K562 (cell line): ENCODE results near the gene KCTD19. TPM values are rescaled to one million over a fixed set of nuclear protein-coding genes. Genes with fewer than 3 reads are reported as not detected.

Source experiments
- CTCF ChIP-seq, 3 experiments: IDR thresholded peaks in 2 of 3; conservative IDR thresholded peaks in 1 of 3; 2 replicates each; pipeline ENCODE4 v1.5.1; 2011 to 2012; ENCODE audit warnings: low read length in 3 of 3, mild to moderate bottlenecking in 3 of 3, control low read depth in 2 of 3, improper control_type of control experiment in 1 of 3, inconsistent platforms in 1 of 3, low read depth in 1 of 3, mixed read lengths in 1 of 3, moderate library complexity in 1 of 3; ENCODE audit not compliant: insufficient read depth in 2 of 3
- DEAF1 ChIP-seq: fragments of 450-650 bp; formaldehyde crosslinking; IDR thresholded peaks from 2 replicates; pipeline ENCODE4 v1.4.0; 2020; ENCODE audit warnings: mild to moderate bottlenecking, moderate library complexity
- E4F1 ChIP-seq: fragments of 250-450 bp; sonication (Bioruptor Pico); IDR thresholded peaks from 2 replicates; pipeline ENCODE4 v1.5.0; 2021; ENCODE audit warnings: mild to moderate bottlenecking, borderline replicate concordance
- GABPB1 ChIP-seq: sonication (generic); formaldehyde crosslinking; IDR thresholded peaks from 2 replicates; pipeline ENCODE4 v1.8.0; 2022; ENCODE audit warnings: mild to moderate bottlenecking, missing genetic modification reagents
- MCM5 ChIP-seq: fragments of 450-650 bp; IDR thresholded peaks from 2 replicates; pipeline ENCODE4 v1.6.1; 2016; ENCODE audit warnings: low read depth
- RBM22 ChIP-seq: fragments of 200-400 bp; formaldehyde crosslinking; IDR thresholded peaks from 2 replicates; pipeline ENCODE4 v1.6.1; 2018; ENCODE audit warnings: low read length, low read depth; ENCODE audit not compliant: poor library complexity, severe bottlenecking
- RBM25 ChIP-seq: fragments of 200-400 bp; formaldehyde crosslinking; IDR thresholded peaks from 2 replicates; pipeline ENCODE4 v1.6.1; 2018; ENCODE audit warnings: low read length, low read depth, moderate library complexity; ENCODE audit not compliant: severe bottlenecking
- TAF15 ChIP-seq: fragments of 200-400 bp; formaldehyde crosslinking; IDR thresholded peaks from 2 replicates; pipeline ENCODE4 v1.6.1; 2017; ENCODE audit warnings: mild to moderate bottlenecking, low read depth, low read length, moderate library complexity
- TCF15 ChIP-seq: fragments of 250-450 bp; sonication (Bioruptor Pico); IDR thresholded peaks from 2 replicates; pipeline ENCODE4 v1.8.0; 2022; ENCODE audit warnings: moderate library complexity, mild to moderate bottlenecking, inconsistent platforms
- TSC22D4 ChIP-seq: fragments of 450-650 bp; IDR thresholded peaks from 2 replicates; pipeline ENCODE4 v1.6.1; 2016; ENCODE audit warnings: missing genetic modification characterization, missing biosample characterization, control low read depth
- USF1 ChIP-seq: sonication (generic); formaldehyde crosslinking; IDR thresholded peaks from 2 replicates; pipeline ENCODE4 v1.9.0; 2022; ENCODE audit warnings: mild to moderate bottlenecking, missing genetic modification reagents
- ZFP1 ChIP-seq: fragments of 450-650 bp; formaldehyde crosslinking; IDR thresholded peaks from 2 replicates; pipeline ENCODE4 v1.4.0; 2020; ENCODE audit warnings: mild to moderate bottlenecking, mixed read lengths
- polyA plus RNA-seq, 8 experiments: library from polyadenylated mRNA; depleted of rRNA in 4 of 8; stranded (reverse) in 5 of 8; unstranded in 3 of 8; fragments of >200 nt; fragmentation: Nextera tagmentation in 2 of 8; fragmentation: Illumina TruSeq in 1 of 8; extraction: Ambion mirVana in 2 of 8; extraction: Trizol in 1 of 8; gene quantifications; 2 replicates each; pipeline versions ENCODE4 v1.2.1 to v1.2.3, GENCODE V29; 2011 to 2014; ENCODE audit warnings: inconsistent platforms in 1 of 8, missing spikeins in 1 of 8
- total RNA-seq, 7 experiments: library from RNA; depleted of rRNA in 6 of 7; stranded (reverse); fragments of >200 nt in 6 of 7; fragmentation: Illumina TruSeq in 2 of 7; extraction: Trizol in 2 of 7; gene quantifications; 2 replicates each; pipeline versions ENCODE4 v1.2.1 to v1.2.3, GENCODE V29; 2011 to 2021; ENCODE audit warnings: low replicate concordance in 1 of 7

The KCTD19 gene
- total and polyA plus RNA-seq, 9 of the 15 experiments (the other 6 are each of a cell fraction or from before 2014, with no cell fraction given) = 0.03 to 0.91 (median 0.22) TPM; not detected in 2

- TF ChIP-seq RBM22 (no peak), TSC22D4 (tag) (no peak), CTCF (IDR thresholded peaks at IDR 0.05 in 2 of 3, conservative IDR thresholded peaks at IDR 0.05 in 1 of 3; ENCODE audit: insufficient read depth in 2 of 3, low read depth in 1 of 3, low read length in 3 of 3) (peak; percentile 32 to 55 (median 33); a peak in 4 of 6 replicates), RBM25 (no peak), DEAF1 (CRISPR knock-in tag) (no peak), GABPB1 (CRISPR knock-in tag) (no peak), TAF15 (no peak), ZFP1 (CRISPR knock-in tag) (no peak), MCM5 (no peak), E4F1 (no peak), TCF15 (CRISPR knock-in tag) (no peak), USF1 (CRISPR knock-in tag) (no peak)
Observed at GRCh38 chr16:67349172-67349571, 22.6 kb upstream of the KCTD19 start (continued).
